Limb (tissue), 2 donors: ENCODE measurements around the gene LRRC9.
"Not testable (repeated sequence)": the region's sequence is repeated elsewhere in the genome, so short reads cannot be mapped to it uniquely, and the experiment has no call there.

Source experiments
- DNase-seq, 2 donors: peaks; one replicate each; pipeline ENCODE4 v3.0.0-alpha.2; 2016; ENCODE audit errors: extremely low spot score in 2 of 2

Gene LRRC9

GRCh38 chr14:60058087-60058486 lies 138.1 kb downstream of the LRRC9 start:
- DNase-seq, result no peak

GRCh38 chr14:60061371-60061770 lies 141.4 kb downstream of the LRRC9 start:
- no peak for DNase-seq

GRCh38 chr14:60064491-60065072 lies 144.6 kb downstream of the LRRC9 start:
- DNase-seq, result no peak

GRCh38 chr14:60067882-60068281 lies 147.9 kb downstream of the LRRC9 start:
- no peak for DNase-seq

- no peak for DNase-seq
Observed at GRCh38 chr14:60079723-60080122, 159.8 kb downstream of the LRRC9 start.

- DNase-seq, result no peak
Observed at GRCh38 chr14:60085085-60085484, 165.1 kb downstream of the LRRC9 start.

GRCh38 chr14:60085693-60086092 lies 165.7 kb downstream of the LRRC9 start:
- DNase-seq, result no peak

- no peak for DNase-seq
Observed at GRCh38 chr14:60087668-60088067, 167.7 kb downstream of the LRRC9 start.

- DNase-seq, result no peak
Observed at GRCh38 chr14:60089221-60089620, 169.3 kb downstream of the LRRC9 start.

- peak; percentile 63 to 86 for DNase-seq
Observed at GRCh38 chr14:60090864-60091519, 171.0 kb downstream of the LRRC9 start.

GRCh38 chr14:60091550-60092525 lies 171.9 kb downstream of the LRRC9 start, which contains the start of gene PCNX4:
Gene PCNX4 (plus strand): TSS chr14:60091923. CDS start chr14:60107639, 15,716 bp downstream.
- peak; percentile 96 to 99 for DNase-seq

GRCh38 chr14:60092526-60092920 lies 172.6 kb downstream of the LRRC9 start:
- DNase-seq, result peak in 1 of 2 donors; percentile 55

GRCh38 chr14:60093080-60093479 lies 173.1 kb downstream of the LRRC9 start:
- DNase-seq, result no peak

- no peak for DNase-seq
Observed at GRCh38 chr14:60093606-60094005, 173.7 kb downstream of the LRRC9 start.

GRCh38 chr14:60094306-60094897 lies 174.5 kb downstream of the LRRC9 start:
- no peak for DNase-seq

- no peak for DNase-seq
Observed at GRCh38 chr14:60095231-60095630, 175.3 kb downstream of the LRRC9 start.

GRCh38 chr14:60095781-60096450 lies 176.0 kb downstream of the LRRC9 start:
- DNase-seq, result no peak

GRCh38 chr14:60097974-60098373 lies 178.0 kb downstream of the LRRC9 start:
- DNase-seq, result no peak

- DNase-seq, result not testable (repeated sequence)
Observed at GRCh38 chr14:60099855-60100254, 179.9 kb downstream of the LRRC9 start.

- no peak for DNase-seq
Observed at GRCh38 chr14:60101786-60102185, 181.8 kb downstream of the LRRC9 start.

GRCh38 chr14:60102389-60102788 lies 182.4 kb downstream of the LRRC9 start:
- no peak for DNase-seq
